HG03103 (cell line): ENCODE data around the gene PTCH1.

ENCODE experiments used
- ATAC-seq: cut with Tn5 transposase; IDR thresholded peaks from one replicate; pipeline ENCODE4 v1.9.1; 2021; ENCODE audit warnings: low read depth; ENCODE audit not compliant: unreplicated experiment

The PTCH1 gene

GRCh38 chr9:95513711-95514110, 3.1 kb downstream of the PTCH1 start:
- no peak for ATAC-seq

GRCh38 chr9:95512709-95513095, 4.1 kb downstream of the PTCH1 start:
- ATAC-seq: no peak

- ATAC-seq: no peak
These were observed 4.6 kb downstream of the PTCH1 start for GRCh38 chr9:95511952-95512708.

- ATAC-seq: no peak
These were observed 5.2 kb downstream of the PTCH1 start for GRCh38 chr9:95511616-95511931.

- no peak for ATAC-seq
These were observed 5.8 kb downstream of the PTCH1 start for GRCh38 chr9:95510709-95511615.

GRCh38 chr9:95509851-95510708, 6.7 kb downstream of the PTCH1 start:
- ATAC-seq: no peak

GRCh38 chr9:95508968-95509850, 7.6 kb downstream of the PTCH1 start:
- peak; percentile 31 for ATAC-seq

- ATAC-seq: no peak
These were observed 8.4 kb downstream of the PTCH1 start for GRCh38 chr9:95508242-95508967.

GRCh38 chr9:95507464-95508241, 9.1 kb downstream of the PTCH1 start:
- no peak for ATAC-seq

GRCh38 chr9:95506678-95507463, 9.9 kb downstream of the PTCH1 start:
- ATAC-seq: no peak

- no peak for ATAC-seq
These were observed 10.4 kb downstream of the PTCH1 start for GRCh38 chr9:95506428-95506677.

- no peak for ATAC-seq
These were observed 10.9 kb downstream of the PTCH1 start for GRCh38 chr9:95505717-95506427.

GRCh38 chr9:95505072-95505716, 11.6 kb downstream of the PTCH1 start:
- ATAC-seq: no peak

- no peak for ATAC-seq
These were observed 12.5 kb downstream of the PTCH1 start for GRCh38 chr9:95504053-95504963.

- no peak for ATAC-seq
These were observed 13.4 kb downstream of the PTCH1 start for GRCh38 chr9:95503369-95503768.

- no peak for ATAC-seq
These were observed 14.5 kb downstream of the PTCH1 start for GRCh38 chr9:95502248-95502647.
